GM23248 (cell line): Measurements from ENCODE around the gene TEX22.

Experiments used
- EZH2 ChIP-seq: fragments of 200-600 bp; sonication (generic); IDR thresholded peaks from 2 replicates; pipeline ENCODE4 v1.6.1; 2018; ENCODE audit warnings: antibody characterized with exemption, mild to moderate bottlenecking; ENCODE audit not compliant: insufficient read depth, poor library complexity, severe bottlenecking
- EZH2phosphoT487 ChIP-seq: fragments of 200-600 bp; sonication (generic); IDR thresholded peaks from 2 replicates; pipeline ENCODE4 v1.6.1; 2018; ENCODE audit warnings: antibody characterized with exemption, moderate library complexity, mild to moderate bottlenecking, low read depth; ENCODE audit not compliant: insufficient read depth

- TF ChIP-seq EZH2phosphoT487: no peak
- TF ChIP-seq EZH2: no peak
Measured at GRCh38 chr14:105411017-105411941, 12.9 kb downstream of the TEX22 start.
